GM10847 (cell line): ENCODE measurements around the gene ARGLU1.
A peak's percentile ranks its signal among the peaks of the same experiment; 100 is the strongest.

Source experiments
- POLR2A ChIP-seq: IDR thresholded peaks from 2 replicates; pipeline ENCODE4 v1.6.1; 2011; ENCODE audit not compliant: insufficient read length; ENCODE audit errors: extremely low read depth

The ARGLU1 gene

DNA sequence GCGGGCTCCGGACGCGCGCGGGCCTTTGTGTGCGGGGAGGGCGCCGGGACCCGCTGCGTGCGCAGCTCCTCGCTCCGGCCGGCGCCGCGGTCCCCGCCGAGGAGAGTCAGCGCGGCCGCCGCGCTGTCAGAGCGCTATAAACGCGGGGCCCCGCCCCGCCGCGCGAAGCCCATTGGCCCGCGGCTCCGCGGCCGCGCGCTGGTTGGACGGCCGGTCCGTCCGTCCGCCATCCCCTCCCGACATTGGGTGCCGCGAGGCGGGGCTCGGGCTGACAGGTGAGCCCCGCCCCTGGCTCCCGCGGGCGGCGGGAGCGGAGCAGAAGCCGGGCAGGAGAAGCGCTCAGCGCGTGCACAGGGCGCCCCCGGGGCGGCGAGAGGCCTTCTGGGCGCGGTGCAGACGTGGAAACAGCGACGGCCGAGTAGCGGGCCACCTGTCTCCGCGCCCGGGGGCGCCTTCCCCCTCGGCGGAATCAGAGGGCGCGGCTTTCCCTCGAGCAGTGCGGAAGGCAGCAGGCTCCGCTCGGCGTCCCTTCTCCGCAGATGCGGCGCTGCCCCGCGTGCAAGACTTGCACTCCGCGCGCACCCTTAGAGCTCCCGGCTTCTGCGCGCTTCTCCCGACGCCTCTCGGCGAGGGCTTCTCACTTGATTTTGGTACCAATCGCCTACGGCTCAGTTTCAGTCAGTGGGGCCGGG, 32.2 kb downstream of the ARGLU1 start, which contains the start of gene EFNB2:
TSS of gene EFNB2 (minus strand) at position 111 of the 692 bp plus-strand sequence. CDS start 698 bp downstream, outside the sequence.
- peak; percentile 53 for TF ChIP-seq POLR2A

DNA sequence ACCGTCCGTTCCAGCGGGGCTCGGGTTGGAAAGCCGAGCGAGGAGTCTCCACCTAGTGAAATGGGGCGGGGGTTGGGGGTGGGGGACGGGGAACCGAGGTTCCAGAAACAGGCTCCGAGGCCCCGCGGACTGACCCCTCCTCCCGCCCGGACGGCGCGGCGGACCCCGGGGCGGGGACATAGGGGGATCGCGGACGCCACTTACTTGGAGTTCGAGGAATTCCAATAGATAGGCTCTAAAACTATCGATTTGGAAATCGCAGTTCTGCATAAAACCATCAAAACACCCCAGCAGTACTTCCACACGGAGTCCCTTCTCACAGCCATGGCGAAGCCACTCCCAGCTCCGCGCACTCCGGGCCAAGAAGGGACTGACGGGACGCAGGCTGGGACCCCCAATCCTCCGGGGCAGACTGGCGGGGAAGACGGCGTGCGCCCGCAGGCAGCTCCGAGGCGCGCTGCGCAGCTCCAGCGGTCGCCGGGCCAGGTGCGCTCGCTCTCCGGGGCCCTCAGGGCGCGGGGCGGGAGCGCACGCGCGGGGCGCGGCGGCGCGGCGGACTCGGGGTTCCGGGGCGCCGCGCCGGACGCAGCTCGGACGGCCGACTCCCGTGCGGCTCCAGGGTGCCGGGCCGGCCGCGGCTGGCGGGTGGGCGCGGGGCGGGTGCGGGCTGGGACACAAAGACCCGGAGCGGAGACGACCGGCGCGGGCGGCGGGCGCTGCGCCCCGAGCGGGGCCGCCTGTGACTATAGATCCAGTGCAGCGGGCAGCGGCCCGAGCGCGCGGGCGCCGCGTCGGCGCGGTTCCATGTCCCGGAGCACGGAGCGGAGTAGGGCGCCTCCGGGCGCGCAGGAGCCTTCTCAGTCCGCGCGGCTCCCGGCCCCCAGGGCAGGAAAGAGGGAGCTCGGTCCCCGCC, 33.0 kb downstream of the ARGLU1 start:
- no peak for TF ChIP-seq POLR2A

DNA sequence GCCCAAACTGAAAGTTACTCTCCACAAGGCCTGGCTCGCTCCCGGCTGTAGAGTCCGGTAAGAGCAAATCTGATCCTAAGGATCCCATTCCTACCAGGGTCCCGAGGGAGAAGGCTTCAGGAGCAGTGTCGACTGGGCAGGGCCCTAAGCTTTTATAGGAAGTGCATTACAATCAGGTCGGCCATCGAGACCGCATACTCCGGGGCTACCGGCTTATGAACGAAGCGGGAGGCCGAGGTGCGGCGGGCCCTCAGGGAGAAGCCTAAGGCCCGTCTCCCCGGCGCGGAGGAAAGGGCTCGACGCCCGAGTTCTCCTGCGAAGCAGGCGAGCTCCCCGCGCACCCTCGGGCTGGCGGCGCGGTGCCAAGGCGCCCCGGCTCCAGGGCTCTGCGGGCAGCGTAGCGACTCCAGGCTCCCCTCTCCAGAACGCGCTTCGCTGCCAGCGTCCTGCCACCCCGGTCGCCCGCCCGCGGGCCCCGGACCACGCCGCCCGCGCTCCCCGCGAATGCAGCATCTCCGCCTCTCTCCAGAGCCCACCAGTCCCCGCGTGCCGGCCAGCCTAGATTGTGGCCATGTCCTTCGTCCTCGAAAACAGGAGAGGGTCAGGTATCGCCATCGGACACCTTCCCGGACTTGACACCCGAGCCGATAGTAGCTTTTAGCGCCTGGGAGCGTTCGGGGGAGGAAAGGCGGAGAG, 33.8 kb downstream of the ARGLU1 start:
- TF ChIP-seq POLR2A, result no peak

DNA sequence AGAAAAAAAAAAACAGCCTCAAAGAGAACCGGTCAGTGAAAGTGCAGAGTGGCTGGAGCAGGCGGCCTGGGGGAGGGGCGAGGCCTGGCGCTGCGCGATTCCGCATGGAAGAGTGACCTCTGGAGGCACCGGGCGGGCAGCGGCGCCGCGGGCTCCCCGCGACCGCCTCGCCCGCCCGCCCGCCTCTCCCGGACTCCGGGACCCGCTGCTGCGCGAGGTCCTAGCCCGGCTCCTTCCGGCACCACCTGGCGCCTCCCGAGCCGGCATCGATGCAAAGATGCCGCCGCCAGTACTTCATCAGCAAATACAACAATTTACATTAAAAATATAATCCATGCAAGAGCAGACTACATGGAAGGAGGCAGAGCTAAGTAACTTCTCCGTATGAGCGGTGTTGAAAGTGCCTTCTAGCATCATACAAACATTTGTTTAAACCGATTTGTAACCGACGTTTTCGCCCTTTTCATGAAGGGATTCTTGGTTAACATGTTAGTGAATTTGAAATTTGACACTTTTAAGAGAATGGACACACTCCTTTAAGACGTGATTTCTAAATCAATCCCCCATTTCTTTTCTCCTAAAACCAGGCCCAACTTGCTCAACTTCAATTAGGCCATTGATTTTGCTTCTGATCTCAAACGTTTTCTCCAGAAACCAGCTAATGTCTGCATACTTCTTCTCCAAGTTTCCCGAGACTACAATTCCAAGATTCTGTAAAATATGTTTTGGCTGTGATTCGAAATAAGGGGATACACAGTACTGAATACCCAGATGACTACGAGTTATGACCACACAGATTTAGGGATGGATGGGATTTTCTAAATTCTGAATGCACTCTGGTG, 34.6 kb downstream of the ARGLU1 start:
- no peak for TF ChIP-seq POLR2A

DNA sequence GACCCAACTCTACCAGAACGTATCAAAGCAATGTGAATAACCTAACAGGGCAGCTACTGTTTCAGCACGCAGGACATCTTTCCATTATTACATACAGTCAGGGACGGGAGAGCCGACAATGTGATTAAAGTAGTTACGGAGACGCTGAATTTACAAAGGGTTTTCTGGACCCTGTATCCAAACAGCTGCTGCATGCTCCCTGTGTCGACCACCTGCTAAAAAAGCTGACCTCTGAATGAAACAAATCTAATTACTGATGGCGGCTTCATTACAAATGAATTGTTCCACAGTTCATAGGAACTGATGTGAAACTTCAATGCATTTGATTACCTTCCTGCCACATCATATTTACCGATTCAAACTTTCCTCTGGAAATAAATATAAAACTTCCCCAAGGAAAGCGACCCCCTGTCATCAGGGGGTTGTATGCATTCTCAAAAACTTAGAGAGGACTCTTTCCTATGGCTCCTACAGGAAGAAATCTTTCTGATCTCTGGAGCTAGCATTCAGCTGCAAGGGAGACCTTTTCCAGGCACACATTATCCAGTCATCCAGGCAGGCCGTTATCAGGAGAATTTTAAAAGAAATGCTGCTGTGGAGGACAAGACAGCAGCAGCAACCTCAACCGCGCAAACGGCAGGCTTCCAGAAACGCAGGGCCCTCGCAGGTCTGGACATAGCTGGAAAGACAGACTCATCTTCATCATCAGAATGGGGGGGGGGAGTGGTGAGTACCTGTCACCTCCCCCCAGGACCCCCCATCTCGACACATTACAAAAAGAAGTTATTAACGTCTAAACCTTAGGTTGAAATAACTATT, 35.6 kb downstream of the ARGLU1 start:
- no peak for TF ChIP-seq POLR2A

DNA sequence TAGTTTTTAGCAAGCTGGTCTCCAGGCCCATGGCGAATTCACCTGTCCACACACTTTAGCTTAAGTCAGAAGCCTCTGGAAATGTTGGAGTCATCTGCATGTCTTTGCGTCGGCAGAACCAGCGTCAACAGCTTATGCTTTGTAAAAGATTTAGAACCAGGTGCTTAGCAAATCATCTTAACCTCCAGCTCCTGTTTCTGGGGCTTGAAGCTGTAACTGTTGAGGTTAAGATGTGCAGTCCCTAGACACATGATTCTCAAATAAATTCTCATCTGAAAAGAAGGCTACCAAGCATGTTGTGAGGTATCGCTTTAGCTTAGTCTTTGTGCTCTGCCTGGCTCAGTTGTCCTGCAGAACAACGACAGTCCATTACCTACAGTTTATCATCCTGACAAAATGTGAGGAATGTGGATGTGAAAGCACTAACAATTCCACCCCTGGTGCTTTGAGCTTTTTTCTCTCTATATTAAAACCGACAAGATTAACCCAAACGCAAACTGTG, 36.9 kb downstream of the ARGLU1 start:
- no peak for TF ChIP-seq POLR2A

DNA sequence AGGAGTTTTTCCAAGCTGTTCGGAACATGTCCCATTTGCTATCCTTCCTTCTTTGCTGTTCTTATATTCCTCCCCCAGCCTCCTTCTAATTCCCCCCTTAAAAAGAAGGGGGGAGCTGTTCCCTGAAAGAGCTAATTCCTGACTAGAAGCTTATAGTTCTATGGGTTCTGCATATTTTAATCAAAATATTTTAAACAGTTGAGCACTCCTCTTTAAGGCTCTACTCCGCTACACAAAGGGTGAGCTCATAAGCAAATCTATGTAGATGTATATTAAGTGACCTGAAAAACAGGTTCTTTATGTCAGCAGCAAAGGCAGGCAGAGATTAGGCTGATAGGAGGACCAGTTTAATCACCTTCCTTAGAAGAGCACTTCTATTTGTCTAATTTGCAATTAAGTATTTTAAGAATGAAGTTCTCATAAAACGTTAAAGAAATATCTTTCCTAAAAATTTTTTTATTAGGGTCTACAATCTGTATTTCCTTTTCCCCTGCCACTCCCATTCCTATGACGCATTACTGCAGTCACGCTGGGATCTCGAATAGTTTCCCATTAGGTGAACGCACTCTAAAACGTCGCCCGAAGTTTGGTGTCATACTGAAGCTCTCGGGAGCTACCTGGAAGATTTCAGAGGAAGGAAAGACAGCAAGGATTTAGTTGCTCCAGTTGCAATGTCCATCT, 37.6 kb downstream of the ARGLU1 start:
- TF ChIP-seq POLR2A, result no peak

DNA sequence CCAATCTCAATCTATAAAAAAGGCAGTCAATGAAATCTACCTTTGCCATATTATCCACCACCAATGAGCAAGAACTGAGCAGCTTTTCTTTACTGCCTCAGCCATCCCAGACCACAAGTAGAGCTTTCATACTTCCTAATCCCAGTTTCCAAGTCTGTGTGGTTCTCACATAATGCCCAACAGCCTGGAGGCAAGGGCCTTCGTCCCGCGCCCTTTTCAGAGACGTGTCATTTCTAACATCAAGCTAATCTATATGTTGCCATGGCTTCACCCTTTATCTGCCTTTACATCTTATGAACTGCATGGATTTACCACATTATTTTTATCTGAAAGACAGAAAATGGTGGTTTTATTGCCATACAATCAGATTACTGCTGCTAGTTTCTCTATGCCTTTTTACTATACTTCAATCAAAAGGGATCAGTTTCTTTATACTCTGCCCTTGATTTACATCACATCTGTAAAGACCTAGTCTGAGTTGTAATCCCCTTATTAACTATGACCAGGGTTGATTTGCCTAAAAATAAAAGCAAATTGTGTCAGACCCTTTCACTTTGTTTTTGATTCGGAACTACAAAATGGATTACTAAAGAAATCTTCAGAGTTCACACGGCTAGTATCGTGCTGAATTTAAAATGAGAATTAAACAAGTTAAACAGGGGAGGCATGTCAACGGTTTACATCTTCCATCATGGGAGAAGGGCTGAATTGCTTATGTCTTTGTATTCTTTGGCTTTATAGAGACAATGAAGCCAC, 38.3 kb downstream of the ARGLU1 start:
- TF ChIP-seq POLR2A, result no peak

DNA sequence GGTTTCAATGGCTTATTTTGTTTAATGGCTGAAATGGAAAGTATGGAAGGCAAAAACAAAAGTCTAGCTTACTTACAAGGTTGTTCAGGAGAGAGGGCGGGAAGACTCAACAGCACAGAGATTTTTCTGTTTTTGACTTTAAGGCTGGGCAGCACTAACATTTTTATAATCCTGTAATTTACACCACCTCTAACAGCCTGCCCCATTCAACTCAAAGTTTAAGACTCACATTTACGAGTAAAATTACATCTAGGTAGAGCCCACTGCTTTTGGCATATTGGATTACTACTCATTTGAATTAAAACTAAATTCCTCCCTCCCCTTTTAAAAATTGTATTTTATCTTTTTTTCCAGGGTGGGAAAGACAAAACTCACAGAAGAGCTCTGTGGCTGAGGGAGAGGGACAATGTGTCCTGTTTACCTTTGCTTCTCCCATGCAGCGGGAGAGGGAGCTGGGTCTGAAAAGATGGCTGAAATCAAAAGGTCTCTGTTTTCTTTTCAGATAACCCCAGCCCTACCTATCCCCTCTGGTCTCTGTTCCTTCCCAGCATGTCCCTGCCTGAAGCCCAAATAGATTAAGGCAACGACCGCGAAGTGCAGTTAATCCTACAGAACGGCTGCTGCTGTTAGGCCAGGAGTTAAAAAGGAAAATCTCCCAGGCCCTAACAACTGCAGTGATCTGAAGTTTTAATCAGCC, 39.1 kb downstream of the ARGLU1 start:
- no peak for TF ChIP-seq POLR2A

DNA sequence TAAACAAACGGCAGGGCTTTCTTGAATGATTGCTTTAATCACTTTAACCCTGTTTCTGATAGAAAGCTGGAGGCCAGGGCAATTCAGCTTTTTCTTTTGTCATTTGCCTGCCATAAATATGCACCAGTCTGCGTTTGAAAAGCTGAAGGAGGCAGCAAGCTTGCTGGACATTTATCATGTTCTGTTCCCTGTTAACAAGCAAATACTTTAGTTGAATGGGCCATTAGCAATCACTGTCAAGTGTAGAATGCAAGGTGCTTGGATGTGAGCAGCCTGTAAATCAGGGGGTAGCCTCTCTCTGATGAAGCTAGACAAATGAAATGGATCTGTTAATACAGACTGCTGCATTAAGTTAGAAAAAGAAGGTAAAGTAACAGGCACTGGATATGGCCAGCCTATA, 40.1 kb downstream of the ARGLU1 start:
- TF ChIP-seq POLR2A, result no peak

DNA sequence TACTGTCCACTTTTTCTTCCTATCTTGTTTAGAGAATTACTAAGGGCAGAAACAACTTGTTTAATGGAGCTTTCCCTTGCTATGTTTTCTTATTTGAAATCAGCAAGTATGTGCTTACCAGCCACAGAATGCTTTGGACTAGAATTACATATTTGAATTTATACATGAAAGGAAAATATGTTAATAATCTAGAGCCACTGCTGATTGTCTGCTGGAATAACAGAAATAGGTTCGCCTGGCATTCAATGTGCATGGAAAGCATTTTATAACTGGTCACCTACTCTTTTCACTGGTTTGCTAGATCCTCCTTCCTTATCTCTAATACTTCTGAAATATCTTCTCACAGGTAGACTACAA, 40.5 kb downstream of the ARGLU1 start:
- TF ChIP-seq POLR2A, result no peak

DNA sequence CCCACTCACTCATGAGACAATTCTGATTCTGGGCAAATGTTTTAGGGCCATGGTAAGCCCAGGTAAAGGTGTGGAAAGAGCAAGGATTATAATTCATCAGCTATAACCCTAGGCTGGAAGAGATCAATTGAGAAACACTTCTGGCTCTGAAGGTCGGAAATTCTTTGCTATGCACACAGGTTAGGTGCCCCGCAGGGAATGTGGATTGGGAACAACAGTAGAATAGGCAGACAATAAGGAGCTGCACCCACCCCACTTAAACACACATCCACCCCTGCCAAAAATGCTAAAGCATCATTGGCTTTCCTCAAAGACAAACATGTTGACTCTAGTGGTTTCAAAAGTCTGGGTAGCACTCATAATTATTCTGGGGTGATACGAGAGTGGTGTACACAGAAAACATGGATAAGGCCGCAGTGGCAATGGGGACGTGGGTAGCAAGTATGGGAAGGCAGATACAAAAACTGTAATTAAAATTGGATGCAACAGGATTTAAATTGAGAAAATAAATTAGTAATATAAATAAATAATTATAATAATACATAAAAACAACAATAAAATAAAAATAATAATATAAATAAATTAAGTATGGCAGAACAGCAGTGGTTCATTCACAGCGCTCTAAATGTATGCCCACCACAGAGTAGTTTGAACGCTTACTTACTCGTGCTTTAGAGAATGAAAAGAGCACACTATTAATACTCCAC, 41.0 kb downstream of the ARGLU1 start:
- TF ChIP-seq POLR2A, result no peak

DNA sequence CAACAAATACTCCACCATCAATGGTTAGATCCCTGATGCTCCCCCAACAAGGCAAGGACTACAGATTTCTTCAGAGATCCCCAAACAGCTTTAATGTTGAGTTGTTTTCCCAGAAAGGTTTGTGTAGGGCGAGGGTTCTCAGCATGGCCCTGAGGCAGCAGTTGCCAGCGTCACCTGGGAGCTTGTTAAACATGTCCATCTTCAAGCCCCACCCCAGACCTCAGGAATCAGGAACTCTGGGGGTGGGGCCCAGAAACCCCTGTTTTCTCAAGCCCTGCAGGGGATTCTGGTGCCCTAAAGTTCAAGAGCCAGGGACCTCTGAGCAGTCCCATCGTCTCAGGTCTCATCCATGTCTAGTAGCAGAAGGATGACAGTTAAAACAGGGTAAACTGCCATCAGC, 42.1 kb downstream of the ARGLU1 start:
- no peak for TF ChIP-seq POLR2A
